ENCODE data around the gene THRB. TPM values are rescaled to one million over a fixed set of nuclear protein-coding genes. Genes with fewer than 3 reads are reported as not detected.

THRB gene
- total and polyA plus RNA-seq, 8 donors: 3.6 to 47.3 (median 14.5) TPM

GRCh38 chr3:24249523-24249922 is 245.1 kb downstream of the THRB start:
- WGBS, 5 donors: 78 to 95% (median 93%) methylated on average over 1 of the region's 1 CpG
- no peak for TF ChIP-seq POLR2A (IDR thresholded peaks at IDR 0.05)
- Histone ChIP-seq H3K4me3 (no peak overlapping the region), H3K4me1 (peaks cover 0 to 8% (median 0%) of the 10 kb centered on the region in 4 donors), H3K27ac (no peak overlapping the region), H3K36me3 (no peaks in the 10 kb centered on the region), H3K9me3 (no peaks in the 10 kb centered on the region), H3K27me3 (no peaks in the 10 kb centered on the region)
- intact Hi-C loops (cut with DNase I; ENCODE audit: low total_unique reads): no loop called here
- DNase-seq: no peak

- WGBS, 5 donors: 82 to 92% (median 88%) methylated on average over 2 of the region's 2 CpGs
- Histone ChIP-seq H3K4me1 (peaks cover 9 to 21% (median 14%) of the 10 kb centered on the region in 4 donors), H3K9me3 (no peaks in the 10 kb centered on the region), H3K27me3 (no peaks in the 10 kb centered on the region), H3K27ac (no peak overlapping the region), H3K36me3 (no peaks in the 10 kb centered on the region), H3K4me3 (no peak overlapping the region)
- intact Hi-C loops (cut with DNase I; ENCODE audit: low total_unique reads): no loop called here
- TF ChIP-seq EP300 (IDR thresholded peaks at IDR 0.05) (no peak), POLR2AphosphoS5 (IDR thresholded peaks at IDR 0.05) (no peak), POLR2A (IDR thresholded peaks at IDR 0.05) (no peak), CTCF (IDR thresholded peaks at IDR 0.05) (no peak)
- no peak for DNase-seq
Measured at GRCh38 chr3:24245056-24245455, 249.6 kb downstream of the THRB start.

- 92 to 100% (median 98%) methylated on average over 1 of the region's 1 CpG for WGBS, 5 donors
- TF ChIP-seq CTCF (IDR thresholded peaks at IDR 0.05) (no peak), EP300 (IDR thresholded peaks at IDR 0.05) (no peak), POLR2A (IDR thresholded peaks at IDR 0.05) (no peak), POLR2AphosphoS5 (IDR thresholded peaks at IDR 0.05) (no peak)
- no peak overlapping the region for H3K27ac ChIP-seq
- no peaks in the 10 kb centered on the region for H3K27me3 ChIP-seq
- no peaks in the 10 kb centered on the region for H3K36me3 ChIP-seq
- H3K4me3 ChIP-seq: no peak overlapping the region
- peaks cover 9 to 21% (median 14%) of the 10 kb centered on the region in 4 donors for H3K4me1 ChIP-seq
- DNase-seq: no peak
- intact Hi-C loops (cut with DNase I; ENCODE audit: low total_unique reads): no loop called here
- no peaks in the 10 kb centered on the region for H3K9me3 ChIP-seq
Measured at GRCh38 chr3:24244491-24244890, 250.2 kb downstream of the THRB start.

GRCh38 chr3:24242012-24242698 is 252.5 kb downstream of the THRB start:
- intact Hi-C loops (cut with DNase I; ENCODE audit: low total_unique reads): no loop called here
- TF ChIP-seq POLR2A (IDR thresholded peaks at IDR 0.05) (no peak), POLR2AphosphoS5 (IDR thresholded peaks at IDR 0.05) (peak; percentile 26 to 79 (median 27))
- H3K27me3 ChIP-seq: no peaks in the 10 kb centered on the region
- H3K4me1 ChIP-seq: peaks cover 11 to 36% (median 17%) of the 10 kb centered on the region in 4 donors
- H3K4me3 ChIP-seq: no peak overlapping the region
- WGBS, 5 donors: 12 to 30% (median 15%) methylated on average over 6 of the region's 6 CpGs
- DNase-seq: peak; percentile 31 to 72
- peak overlapping the region in 4 of 5 donors; percentile 22 to 54 (median 38) for H3K27ac ChIP-seq
- no peaks in the 10 kb centered on the region for H3K9me3 ChIP-seq
- no peaks in the 10 kb centered on the region for H3K36me3 ChIP-seq

GRCh38 chr3:24240306-24240705 is 254.3 kb downstream of the THRB start:
- no peaks in the 10 kb centered on the region for H3K9me3 ChIP-seq
- DNase-seq: no peak
- H3K4me3 ChIP-seq: no peak overlapping the region
- WGBS, 5 donors: 89 to 97% (median 96%) methylated on average over 6 of the region's 6 CpGs
- peak overlapping the region in 1 of 5 donors; percentile 1 for H3K27ac ChIP-seq
- TF ChIP-seq EP300 (IDR thresholded peaks at IDR 0.05): no peak
- no peak for TF ChIP-seq POLR2A (IDR thresholded peaks at IDR 0.05)
- TF ChIP-seq POLR2AphosphoS5 (IDR thresholded peaks at IDR 0.05): no peak
- TF ChIP-seq CTCF (IDR thresholded peaks at IDR 0.05): no peak
- H3K36me3 ChIP-seq: no peaks in the 10 kb centered on the region
- H3K4me1 ChIP-seq: peaks cover 11 to 37% (median 17%) of the 10 kb centered on the region in 4 donors
- intact Hi-C loops (cut with DNase I; ENCODE audit: low total_unique reads): no loop called here
- no peaks in the 10 kb centered on the region for H3K27me3 ChIP-seq
